GM21717 (cell line): ENCODE measurements around the gene COMMD6.

Experiments used
- ATAC-seq: cut with Tn5 transposase; IDR thresholded peaks from one replicate; pipeline ENCODE4 v1.9.1; 2021; ENCODE audit warnings: mild to moderate bottlenecking, moderate library complexity; ENCODE audit not compliant: unreplicated experiment

The COMMD6 gene

DNA sequence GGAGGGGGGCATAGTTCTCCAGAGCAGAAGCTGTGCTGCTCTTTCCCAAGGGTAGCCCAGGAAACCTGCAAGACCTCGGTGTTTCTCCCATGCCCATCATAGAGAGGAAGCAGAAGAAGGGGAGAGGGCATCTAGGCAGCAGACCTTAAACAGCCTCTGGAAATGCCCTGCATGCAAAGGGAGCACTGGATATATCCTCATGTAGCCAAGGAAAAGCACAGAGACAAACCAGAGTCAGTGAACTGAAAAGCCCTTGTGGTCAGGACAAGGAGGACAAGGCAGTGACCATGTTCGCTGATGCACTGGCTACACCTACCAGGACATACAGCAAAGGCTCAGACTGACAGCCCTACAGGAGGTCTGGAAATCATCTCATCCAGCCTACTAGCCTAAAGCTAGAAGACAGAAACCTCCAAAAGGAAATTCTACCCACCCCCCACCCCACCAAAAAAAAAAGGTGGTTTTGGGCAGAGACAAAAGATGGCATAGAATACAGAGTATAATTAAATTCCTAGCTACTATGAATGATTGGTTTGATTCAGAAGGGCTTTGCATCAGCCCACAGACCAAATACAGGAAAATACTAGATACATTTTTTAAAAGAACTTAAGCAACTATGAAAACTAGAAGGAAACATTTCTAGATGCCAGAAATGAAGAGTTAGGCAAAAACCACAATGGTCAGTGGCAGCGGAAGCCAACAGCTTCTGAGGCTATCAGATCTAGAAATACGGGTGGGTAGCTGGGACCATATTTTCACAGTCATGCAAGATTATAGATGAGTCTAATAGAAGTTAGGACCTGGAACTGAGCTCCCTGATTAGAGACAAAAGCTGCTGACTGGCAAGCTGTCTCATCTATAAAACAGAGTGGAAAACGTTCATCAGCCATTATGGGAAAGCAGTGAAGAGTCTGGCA is 51.2 kb downstream of the COMMD6 start:
- no peak for ATAC-seq

DNA sequence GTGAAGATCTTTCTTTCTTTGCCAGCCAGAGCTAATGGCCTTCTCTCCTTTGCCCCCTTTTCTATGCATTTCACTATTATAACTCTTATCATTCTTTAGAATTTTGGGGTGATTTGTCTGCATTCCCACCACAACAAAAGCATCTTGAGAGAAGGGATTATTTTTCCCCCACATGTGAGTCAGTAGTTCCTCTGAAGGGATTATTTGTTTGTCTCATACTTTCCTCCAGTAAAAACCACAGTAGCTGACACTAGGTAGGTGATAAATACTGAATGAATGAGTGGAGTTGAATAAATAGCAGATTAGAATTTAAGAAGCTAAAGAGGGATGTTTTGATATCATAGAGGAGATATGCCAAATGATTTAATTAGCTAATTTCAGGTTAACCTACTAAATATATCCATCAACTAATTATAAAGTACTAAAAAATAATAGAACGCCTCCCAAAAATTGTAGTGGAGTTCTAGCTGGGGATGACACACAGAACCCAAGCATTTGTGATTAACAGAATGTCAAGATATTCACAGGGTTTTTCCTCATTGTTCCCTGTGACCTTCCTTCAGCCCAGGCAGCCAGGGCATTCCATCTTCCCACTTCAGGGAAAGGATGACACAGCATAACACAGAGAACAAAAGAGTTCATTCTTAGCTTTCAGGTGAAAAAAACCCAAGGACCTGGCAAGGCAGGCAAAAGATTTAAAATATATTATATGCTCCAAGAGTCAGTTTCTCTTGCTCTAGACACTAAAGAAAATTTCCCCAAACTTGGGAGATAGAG is 52.2 kb downstream of the COMMD6 start:
- ATAC-seq: no peak

DNA sequence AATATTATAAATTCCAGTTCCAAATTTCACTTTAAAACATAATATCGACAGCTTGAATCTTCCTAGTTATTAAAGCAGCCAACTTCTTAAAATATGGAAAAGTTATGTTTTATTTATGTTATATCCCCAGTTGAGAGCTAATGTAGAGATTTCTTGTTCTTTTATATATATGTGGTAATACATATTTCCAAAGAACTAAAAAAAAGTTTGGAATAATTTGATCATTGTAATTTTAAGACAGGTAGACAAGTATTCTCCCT is 54.9 kb downstream of the COMMD6 start:
- ATAC-seq: no peak

DNA sequence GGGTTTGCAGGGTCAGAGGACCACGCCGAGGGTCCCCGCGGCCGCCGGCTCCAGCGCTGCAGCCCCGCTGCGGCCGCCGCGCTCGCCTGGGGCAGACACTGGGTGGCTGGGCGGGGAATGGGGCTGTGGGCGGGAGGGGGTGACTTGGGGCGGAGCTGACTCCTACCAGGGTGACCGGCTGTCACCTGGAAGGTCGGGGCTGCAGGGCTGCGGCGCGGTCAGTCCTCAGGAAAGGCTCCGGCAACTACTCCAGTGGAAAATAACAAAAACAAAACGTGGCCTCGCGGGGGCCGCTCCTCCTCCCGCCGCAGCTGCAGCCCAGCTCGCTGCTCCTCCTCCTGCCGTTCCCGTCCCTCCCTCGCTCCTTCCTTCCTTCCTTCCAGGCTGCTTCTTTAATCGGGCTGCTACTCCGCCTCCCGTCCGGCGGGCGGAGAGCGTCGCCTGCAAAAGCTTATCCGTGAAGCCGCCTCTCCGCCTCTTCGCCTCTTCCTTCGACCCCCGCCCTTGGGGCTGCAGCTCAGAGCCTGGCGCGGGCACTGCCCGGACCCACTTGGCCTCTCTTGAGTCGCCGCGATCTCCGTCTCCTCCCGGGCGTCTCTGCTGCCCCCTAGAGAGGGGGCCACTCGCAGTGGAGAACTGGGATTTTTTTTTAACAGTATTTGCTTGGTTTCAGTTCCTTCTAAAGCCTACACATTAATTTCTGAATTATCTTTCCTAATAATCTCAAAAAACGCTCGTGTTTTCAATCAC is 55.4 kb downstream of the COMMD6 start, which contains the start of gene TBC1D4:
TSS of gene TBC1D4 (minus strand) at position 100 of the 750 bp plus-strand sequence. CDS start 402 bp downstream, outside the sequence.
- peak; percentile 77 for ATAC-seq

DNA sequence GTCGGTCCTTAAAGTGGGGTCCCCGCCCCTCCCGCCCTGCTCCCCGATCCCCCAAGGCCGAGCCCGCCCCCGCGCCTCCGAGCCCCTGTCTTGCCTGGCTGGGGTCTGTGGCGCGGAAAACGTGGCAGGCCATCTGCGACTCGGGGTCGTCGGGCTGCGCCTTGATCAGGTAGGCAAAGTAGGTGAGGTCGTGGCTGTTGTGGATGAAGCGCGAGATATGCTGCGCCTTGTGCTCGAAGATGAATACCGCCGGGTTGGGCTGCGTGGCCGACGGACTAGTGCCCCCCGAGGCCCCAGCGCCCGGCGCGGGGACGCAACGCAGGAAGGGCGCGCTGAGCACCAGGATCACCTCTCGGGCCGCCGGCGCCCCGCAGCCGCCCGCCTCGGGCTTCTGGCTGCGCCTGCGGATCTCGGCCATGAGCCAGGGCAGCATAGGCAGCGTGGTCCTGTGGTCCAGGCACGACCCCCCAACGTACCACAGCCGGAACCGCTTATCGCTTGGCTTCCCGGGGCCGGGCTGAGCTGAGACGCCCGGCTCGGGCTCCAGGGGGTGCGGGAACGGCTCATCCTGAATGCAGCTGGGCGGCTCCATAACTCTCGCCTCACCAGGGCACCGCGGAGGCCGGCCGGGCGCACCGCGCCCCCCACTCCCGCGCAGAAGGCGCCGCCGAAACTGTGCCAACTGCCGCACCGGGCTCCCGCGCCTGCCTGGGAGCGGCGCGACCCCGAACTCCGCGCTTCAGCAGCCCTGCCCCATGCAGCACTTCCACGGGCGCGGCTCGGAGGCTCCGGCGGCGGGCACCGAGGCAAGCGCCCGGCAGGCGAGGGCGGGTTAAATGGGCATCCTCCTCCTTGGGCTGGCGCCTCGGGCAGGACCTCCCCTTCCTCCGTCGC is 56.2 kb downstream of the COMMD6 start:
- ATAC-seq: peak; percentile 24

DNA sequence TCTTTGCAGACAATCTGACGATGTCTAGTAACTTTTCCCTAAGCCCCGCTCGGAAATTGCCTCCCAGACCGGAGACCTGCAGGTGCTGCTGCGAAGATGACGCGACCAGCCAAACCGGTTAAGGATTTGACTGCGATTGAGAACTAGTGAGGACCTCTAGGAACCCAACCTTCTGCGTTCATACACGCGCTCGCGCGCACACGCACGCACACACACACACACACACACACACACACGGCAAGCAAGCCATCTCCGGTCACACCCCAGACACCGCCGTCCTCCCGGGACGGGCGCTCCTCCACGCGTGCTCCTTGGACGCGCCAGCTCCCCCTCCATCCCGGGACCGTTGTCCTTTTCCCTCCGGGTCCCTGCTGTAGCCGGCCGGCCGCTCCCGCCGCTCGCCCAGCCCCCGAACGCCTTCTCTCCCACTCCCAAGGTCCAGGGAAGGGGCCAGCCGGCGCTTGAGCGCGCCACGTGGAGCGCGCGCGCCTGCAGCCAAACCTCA is 56.9 kb downstream of the COMMD6 start:
- ATAC-seq: peak; percentile 15

DNA sequence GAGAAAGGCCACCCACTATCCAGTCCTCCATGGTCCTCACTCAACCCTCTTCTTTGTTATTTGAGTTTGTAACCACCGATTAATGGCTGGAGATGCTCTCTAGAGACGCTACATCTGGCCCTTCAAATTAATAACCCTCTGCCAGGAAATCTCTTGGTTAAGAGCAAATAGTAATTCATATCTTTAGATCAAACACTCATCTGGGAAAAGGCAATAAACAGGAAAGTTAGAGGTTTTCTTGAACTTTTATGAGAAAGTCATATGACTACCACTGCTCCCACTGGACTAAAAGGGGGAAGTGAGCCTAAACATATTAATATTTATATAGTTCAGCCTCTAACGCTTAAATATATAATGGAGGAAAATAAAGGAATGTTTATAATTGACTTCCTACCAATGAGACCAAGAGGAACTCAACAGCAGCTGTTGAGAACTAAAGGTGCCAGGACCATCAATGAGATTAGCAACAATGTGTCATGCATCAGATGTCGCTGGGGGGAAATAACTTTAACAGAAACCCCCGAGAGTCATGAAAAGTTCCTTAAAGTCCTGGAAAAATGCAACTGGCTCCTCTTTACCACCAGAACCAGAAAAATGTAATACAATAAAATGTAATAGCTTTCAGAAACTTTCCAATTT is 58.4 kb downstream of the COMMD6 start:
- no peak for ATAC-seq

DNA sequence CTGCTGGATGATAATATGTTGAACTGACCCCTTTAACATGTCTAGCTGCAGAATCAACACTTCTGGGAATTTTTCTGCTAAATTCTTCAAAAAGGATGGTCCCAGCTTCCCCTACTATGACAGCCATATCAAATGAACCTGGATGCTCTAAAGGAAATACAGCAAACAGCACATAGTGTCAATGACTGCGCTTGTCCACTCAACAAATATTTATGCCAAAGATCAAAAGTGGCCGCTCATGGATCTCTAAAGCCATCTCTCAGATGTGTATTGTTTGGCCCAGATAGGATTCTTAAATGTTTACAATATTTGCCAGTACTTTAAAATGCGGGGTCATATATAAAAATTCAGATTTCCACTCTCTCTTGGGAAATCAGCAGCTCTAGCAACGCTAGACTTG is 59.0 kb downstream of the COMMD6 start:
- no peak for ATAC-seq
